Stimulated activated CD8-positive, alpha-beta memory T cell treated with anti-CD3 and anti-CD28 coated beads, Interleukin-7, amount 100 ng/mL, for 24 hours (primary cell): ENCODE measurements around the gene IL20RA.
"Not testable (repeated sequence)": the region's sequence is repeated elsewhere in the genome, so short reads cannot be mapped to it uniquely, and the experiment has no call there.

Experiments used
- DNase-seq: peaks from one replicate; pipeline ENCODE4 v3.0.0-alpha.2; 2020; ENCODE audit warnings: low read depth

Gene IL20RA, protein sequence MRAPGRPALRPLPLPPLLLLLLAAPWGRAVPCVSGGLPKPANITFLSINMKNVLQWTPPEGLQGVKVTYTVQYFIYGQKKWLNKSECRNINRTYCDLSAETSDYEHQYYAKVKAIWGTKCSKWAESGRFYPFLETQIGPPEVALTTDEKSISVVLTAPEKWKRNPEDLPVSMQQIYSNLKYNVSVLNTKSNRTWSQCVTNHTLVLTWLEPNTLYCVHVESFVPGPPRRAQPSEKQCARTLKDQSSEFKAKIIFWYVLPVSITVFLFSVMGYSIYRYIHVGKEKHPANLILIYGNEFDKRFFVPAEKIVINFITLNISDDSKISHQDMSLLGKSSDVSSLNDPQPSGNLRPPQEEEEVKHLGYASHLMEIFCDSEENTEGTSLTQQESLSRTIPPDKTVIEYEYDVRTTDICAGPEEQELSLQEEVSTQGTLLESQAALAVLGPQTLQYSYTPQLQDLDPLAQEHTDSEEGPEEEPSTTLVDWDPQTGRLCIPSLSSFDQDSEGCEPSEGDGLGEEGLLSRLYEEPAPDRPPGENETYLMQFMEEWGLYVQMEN

DNA sequence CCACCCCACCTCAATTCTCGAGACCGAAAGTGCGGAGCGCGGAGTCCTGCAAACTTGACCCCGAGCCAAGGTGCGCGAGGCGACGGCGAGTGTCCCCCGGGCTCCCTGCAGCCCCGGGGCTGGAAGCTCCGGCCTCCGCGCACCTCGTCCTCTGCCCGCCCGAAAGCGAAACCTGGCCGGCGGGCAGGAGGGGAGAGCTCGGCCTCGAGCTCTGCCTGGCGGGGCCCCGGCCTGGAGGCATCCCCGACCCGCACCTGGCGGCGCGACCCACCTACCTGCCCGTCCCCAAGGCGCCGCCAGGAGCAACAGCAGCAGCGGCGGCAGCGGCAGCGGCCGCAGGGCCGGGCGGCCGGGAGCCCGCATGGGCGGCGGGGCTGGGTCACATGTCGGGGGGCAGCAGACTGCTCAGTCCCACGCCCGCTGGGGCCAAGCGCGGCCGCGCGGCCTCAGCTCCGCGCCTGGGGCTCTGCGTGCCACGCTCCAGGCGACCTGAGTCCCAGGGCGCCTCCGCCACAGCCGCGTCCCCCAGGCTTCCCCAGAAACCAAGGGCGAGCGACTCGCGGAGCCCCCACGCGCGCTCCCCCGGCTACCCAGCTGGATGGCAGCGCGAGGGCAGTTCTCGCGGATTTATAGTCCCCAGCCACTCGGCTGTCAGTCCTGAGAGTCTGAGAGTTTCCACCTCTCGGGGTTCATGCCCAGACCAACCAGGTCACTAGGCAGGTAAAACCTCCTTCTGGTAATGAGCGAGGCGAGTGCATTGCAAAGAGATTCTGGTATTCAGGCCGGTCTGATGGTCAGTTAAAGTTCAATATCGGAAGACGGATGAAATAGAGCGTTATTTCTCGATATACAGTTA lies at the start of gene IL20RA:
Gene IL20RA, minus strand, starts transcription at position 600 of the 856 bp plus-strand sequence. Its CDS starts 237 bp downstream, at position 363.
- DNase-seq, result no peak

DNA sequence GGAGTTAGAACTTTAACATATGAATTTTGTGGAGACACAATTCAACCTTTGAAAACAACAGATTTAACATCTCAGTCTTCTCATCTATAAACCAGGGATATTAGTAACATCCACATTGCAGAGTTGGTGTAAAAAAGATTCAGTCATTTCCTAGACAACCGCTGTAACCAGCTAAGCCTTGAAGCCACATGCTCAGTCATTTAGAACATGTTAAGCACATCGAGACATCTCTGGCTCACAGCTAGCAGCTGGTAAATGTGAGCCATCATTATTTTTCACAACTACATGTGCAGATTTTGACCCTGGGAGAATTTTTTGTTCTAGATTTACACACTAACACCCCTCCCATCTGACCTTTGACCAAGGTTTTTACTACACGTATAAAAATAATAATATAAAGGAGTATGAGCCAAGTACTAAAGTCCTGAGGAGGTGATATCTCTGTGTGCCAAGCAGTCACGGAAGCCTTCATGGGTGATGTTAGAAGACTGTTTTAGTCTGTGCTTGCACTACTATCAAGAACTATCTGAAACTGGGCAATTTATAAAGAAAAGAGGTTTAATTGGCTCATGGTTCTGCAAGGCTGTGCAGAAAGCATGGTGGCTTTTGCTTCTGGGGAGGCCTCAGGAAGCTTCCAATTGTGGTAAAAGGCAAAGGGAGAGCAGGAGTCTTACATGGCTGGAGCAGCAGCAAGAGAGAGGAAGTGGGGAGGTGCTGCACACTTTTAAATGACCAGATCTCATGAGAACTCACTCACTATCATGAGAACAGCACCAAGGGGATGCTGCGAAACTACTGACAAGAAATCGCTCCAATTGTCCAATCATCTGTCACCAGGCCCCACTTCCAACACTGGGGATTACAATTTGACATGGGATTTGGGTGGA lies 48.7 kb upstream of the IL20RA start:
- no peak for DNase-seq

DNA sequence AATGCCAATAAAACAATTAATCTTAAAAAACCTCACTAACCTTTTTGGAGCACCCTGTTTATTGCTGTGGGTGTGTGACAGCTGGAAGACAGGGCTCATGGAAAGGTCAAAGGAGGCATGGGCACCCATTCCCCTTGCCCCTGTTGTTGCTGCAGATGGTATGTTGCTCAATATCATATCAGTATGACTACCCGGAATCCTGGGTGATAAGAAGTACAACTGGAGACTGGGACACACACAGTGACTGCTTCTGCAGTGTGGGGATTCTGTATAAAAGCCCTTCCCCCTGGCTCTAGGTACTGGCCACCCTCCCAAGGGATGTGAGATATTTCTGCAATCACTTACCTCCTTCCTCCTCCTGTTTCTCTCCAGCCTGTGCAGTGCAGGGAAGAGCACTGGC lies 47.3 kb upstream of the IL20RA start:
- DNase-seq, result no peak

DNA sequence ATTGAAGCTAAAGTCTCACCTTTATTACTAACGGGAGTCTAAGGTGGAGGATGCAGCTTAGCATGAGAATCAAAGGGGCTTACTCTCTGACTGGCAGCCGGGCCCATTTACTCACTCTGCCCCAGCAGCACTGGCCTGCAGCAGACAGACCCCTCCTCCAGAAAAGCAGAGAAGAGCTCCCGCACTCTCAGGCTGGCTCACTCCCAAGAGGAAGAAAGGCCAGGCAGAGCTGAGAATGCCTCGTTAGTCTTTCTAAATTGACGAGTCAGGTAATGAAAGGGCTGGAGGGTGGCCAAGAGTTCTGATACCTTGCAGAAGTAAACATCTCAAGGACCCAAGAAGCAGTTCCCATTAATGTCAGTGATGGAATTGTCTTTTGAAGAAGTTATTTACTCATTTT lies 44.5 kb upstream of the IL20RA start:
- no peak for DNase-seq

DNA sequence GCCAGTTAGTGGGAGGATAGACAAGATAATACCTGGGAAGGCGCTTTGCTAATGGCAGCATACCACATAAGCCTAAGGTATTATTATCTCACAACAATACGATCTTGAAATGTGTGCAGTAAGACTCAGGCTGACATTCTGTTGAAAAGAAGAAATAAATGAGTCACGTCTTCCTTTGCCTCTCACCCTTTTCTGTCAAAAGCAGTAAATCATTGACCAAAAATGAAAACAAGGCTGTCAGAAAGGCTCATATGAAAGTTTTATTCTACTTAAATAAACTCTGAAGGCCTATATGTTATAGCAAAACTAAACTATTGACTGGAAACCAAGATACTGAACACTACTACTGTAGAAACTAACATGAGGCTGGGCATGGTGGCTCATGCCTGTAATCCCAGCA lies 43.1 kb upstream of the IL20RA start:
- DNase-seq, result no peak

DNA sequence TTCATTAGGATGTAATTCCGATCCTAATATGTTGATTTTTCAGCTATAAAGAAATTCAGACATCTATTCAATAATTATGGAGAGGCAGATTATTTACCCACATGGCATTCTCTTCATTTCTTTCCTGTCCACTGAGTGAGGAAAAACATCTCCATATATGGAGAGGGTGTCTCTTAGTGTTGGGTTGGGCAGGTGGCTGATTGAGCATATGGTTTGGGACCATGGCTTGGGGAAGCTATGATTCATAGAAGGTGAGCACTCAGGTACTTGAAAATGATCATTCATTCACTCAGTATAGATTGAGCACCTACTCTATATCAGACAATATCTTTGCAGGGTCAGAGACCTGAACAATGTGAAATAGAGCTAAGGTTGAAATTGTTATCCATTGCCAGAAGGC lies 41.3 kb upstream of the IL20RA start:
- DNase-seq, result no peak

DNA sequence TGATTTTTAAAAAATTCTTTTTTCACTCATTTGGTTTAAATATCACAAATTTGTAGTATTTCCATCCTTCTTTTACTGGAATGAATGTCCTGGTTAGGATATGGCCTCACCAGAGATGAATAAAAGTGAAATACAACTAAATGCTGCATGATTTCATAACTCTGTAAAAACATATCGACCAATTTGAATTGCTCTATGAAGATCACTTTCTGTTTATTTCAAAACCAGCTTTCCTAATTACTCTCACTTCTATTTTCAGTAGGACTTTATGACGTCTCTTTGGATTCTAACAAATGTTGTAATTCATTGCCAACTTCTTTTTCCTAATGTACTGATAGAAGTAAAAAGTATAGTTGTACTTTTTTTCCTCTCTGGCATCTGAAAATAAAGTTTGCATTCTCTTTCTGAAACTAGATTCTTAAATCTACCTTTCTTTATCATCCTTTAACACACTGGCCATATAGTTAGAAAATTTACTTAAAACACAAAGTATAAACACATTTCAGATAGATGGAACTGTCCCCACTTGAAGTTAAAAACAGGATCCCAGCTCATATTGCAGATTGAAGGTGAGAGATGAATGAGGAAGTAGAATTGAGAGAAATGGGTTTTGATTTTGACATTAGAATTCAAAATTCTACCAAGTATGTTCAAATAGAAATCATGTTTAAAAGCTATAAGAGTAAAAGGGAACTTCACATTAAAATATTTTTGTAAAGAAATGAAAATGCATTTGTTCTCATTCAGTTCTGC lies 40.3 kb upstream of the IL20RA start:
- DNase-seq, result no peak

DNA sequence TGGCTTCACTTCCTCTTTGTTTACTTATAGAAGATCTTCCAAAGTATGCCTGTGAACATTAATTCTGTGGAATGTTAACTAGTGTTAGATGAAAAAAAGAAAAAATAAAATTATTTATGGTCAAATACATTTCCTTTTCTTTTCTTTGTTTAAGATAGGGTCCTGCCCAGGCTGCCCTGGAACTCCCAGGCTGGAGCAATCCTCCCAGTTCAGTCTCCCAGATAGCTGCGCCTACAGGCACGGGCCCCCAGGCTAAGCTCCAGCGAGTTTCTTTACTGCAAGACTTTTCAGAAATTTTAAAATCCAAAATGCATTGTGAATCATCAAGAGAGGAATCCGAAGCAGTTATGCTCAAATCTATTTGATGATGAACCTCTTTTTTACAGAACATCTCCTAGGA lies 39.3 kb upstream of the IL20RA start:
- DNase-seq, result no peak

DNA sequence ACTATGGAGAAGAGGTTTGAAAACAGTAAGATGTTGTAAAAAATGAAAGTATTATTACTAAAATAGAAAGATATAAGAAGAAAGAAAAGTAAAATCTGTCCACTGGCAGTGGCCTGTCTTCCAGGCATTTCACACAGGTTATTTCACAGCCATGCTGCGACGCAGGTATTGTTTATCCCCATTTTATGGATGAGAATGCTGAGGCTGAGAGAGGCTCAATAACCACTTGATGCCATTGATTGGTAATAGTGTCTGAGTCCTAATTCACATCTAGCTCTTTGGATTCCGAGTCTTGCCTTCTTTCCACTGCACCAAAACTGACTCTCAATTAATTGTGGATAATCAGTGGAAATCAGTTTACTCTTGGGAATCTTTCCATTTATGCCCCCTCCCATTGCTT lies 37.2 kb upstream of the IL20RA start:
- no peak for DNase-seq

DNA sequence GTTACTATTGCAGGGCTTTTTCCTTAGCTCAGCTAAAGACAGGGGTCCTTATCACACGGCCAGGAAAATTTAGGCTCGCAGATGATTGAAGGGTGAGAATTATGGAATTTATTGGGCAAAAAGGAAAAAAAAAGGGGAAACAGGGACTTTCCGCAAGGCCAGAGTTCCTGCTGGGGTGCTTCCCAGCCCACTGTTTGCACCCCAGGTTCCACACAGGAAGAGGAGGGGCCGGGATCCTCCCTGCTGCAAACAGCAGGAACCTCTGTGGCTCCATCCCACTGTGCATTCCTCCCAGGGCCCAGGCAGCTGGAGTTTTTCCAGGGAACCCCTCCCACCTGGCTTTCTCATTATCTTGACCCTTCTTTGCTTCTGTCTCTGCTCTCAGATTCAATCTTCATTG lies 35.9 kb upstream of the IL20RA start:
- DNase-seq, result no peak

DNA sequence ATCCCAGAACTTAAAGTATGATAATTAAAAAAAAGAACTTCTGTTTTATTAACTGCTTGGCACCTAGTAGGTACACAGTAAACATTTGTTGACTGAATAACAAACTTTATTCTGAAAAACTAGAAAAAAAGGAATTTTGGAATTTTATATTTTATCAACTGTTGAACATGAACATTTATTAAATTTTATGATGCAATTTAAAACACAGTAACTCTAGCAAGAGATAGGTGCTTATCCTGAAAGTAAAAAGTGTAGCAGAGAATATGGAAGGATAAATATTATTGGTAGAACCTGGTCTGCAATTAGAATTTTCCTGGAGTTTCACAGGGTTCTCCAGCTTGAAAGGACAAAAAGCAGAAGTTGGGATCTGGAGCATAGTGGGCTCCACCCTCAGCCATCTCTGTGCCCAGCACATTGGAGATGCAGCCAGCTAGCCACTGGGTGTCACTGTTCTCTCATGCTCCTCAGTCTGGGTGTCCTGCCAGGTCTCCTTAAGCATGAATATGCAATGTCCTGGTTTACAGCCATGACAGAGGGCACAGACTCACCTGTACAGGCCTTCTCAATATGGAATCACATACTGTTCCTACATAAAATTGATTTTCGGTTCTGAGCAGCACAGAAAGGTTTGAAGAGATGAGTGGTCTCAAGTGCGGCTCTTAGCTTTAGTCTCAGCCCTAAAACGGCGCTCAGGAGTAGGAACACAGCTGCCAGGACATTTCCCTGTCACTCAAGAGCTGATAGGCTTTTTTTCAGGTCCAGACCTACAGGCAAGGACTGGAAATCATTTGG lies 31.7 kb upstream of the IL20RA start:
- DNase-seq, result peak; percentile 26

DNA sequence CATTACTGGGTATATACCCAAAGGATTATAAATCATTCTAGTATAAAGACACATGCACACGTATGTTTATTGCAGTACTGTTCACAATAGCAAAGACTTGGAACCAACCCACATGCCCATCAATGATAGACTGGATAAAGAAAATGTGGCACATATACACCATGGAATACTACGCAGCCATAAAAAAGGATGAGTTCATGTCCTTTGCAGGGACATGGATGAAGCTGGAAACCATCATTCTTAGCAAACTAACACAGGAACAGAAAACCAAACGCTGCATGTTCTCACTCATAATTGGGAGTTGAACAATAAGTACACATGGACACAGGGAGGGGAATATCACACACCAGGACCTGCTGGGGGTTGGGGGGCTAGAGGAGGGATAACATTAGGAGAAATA lies 31.0 kb upstream of the IL20RA start:
- not testable (repeated sequence) for DNase-seq

DNA sequence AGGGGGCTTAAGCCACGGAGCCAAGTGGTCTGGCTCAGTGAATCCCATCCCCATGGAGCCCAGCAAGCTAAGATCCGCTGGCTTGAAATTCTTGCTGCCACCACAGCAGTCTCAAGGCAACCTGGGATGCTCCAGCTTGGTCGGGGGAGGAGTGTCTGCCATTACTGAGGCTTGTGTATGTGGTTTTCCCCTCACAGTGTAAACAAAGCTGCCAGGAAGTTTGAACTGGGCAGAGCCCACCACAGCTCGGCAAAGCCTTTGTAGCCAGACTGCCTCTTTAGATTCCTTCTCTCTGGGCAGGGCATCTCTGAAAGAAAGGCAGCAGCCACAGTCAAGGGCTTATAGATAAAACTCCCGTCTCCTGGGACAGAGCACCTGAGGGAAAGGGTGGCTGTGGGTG lies 25.5 kb upstream of the IL20RA start:
- DNase-seq, result no peak

DNA sequence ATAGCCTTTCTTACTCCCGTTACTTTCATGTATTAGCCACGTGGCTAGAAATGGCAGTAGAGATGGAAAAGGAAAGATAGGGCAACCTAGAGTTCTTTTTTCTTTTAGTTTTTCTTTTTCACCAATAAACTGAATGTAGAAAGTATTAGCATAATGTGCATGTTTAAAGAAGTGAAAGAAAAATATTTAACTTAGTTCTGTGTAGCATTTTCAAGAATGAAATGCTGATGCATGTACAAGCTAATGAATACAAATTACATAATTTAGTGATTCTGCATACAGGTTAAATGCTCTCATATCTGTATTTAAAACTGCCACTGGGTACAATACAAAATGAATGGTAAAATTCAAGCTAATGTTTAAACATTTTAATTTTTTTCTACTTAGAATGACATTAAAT lies 22.6 kb upstream of the IL20RA start:
- DNase-seq, result no peak

DNA sequence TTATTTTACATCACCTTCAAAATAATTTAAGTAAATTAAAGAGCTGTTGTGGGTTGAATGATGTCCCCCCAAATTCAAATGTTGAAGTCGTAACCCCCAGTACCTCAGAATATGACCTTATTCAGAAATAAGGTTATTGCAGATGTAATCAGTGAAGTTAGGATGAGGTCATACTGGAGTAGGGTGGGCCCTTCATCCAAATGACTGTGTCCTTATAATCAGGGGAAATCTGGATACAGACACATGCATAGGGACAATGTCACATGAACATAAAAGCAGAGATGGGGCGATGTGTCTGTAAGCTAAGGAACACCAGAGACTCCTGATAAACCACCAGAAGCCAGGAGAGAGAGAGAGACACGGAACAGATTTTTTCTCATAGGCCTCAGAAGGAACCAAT lies 13.3 kb upstream of the IL20RA start:
- DNase-seq, result no peak

DNA sequence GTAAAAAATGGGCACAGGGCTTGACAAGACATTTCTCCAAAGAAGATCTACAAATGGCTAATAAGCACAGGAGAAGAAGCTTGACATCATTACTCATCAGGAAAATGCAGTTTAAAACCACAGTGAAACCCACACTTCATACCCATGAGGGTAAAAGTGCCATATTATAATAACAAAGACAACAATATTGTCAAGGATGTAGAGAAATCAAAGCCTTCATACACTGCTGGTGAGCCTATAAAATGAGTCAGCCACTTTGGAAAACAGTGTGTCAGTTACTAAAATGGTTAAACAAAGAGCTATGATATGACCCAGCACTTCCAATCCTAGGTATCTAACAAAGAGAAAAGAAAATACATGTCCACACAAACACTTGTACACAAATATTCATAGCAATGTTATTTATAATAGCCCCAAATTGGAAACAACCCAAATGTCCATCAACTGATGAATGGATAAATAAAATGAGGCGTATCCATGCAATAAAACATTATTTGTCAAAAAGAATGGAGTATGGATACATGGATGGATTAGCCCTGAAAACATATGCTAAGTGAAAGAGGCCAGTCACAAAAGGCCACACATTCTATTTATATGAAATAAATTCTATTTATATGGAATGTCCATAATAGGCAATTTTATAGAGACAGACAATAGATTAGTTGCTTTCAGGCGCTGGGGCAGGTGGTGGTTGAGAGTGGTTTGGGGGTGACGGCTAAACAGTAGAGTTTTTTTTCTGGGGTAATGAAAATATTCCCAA lies 11.5 kb upstream of the IL20RA start:
- no peak for DNase-seq

DNA sequence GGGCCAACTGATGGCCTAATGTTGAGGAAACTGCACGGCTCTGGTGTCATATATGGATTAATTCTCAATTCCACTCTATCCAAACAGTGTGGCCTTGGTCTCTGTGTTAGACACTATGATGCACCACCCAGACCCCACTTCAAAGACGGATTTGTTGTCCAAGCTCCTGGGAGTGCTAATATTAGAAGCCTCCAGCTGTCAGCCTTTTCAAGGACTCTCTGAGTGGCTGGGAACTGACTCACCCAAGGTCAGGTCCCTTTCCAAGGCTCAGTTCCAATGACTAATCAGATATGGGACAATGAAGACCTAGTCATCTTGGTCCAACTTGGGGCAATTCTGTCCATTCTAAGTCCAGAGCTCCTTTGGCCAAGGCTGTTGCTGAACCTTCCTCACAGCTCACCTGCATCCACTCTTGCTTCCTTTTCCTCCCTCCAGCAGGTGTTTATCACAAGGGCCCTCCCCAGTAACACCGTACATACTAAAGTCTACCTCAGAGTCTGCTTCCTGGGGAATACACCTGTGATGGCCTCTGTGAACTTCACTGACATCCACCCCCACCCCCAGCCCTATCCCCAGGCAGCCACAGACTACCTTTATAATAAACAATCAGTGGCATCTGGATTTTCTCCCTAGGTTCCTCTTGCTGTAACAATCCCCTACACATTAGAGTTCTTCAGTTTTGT lies 7.2 kb upstream of the IL20RA start:
- DNase-seq, result no peak

DNA sequence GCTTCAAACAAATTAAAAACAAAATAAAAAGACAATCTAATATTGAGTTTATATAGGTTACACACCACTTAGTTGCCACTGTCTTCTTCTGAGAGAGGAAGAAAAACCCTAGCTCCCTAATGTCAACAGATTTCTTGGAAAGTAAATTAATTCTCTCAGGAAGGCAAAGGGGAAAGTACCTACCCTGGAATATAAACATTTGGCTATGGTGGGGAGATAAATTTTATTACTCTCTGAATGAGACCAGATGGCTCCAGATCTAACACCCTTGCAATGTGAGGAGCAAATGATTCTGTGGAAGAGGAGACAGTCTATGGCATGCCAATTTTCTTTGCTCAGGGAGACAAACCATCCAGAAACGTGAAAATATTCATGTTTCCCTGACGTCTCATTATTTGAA lies 4.3 kb upstream of the IL20RA start:
- DNase-seq, result no peak

DNA sequence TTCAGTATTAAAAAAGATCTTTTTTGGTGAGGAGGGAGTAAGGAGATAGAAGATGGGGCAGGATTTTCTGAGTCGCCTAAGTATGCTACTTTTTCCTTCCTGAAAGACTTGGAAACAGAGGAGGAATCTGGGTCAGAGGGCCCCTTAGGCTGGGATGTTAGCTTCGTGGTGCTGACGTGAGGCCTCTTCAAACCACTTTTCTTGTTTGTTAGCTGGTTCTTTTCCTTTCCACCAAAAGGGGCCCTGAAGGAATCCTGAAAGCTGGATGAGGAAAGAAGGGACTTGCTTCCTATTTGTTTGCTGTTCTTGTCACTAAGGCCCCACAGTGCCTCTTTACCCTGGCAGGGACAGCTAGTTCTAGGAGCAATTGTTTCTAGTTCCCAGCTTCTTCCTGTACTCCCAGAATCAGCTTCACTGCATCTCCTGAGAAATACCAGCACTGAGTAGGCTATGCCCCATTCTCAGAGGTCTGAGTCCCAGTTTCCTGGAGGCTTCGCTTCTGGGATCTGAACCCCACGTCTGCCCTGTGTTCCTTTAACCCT lies 2.2 kb upstream of the IL20RA start:
- no peak for DNase-seq
